Adrenal gland (tissue), 12 donors: ENCODE measurements around the gene PACS2. TPM values are rescaled to one million over a fixed set of nuclear protein-coding genes. Genes with fewer than 3 reads are reported as not detected.
A peak's percentile ranks its signal among the peaks of the same experiment; 100 is the strongest.

Source experiments
- DNase-seq, 7 donors: peaks; one replicate each; pipeline ENCODE4 v3.0.0-alpha.2; 2019 to 2020
- H3K27ac ChIP-seq, 5 donors: fragments of 200-600 bp; sonication (generic) in 4 of 5; 1 replicate in 3 of 5; 2 replicates in 2 of 5; pipeline versions ENCODE4 v1.5.1 to v1.8.0; 2016 to 2020; ENCODE audit warnings: mild to moderate bottlenecking in 1 of 5
- H3K27me3 ChIP-seq: fragments of 200-600 bp; 2 replicates; pipeline ENCODE4 v1.8.0; 2021
- H3K36me3 ChIP-seq, 2 donors: fragments of 200-600 bp; replicated peaks in 1 of 2; 1 replicate in 1 of 2; 2 replicates in 1 of 2; pipeline versions ENCODE4 v1.5.1 to v1.8.0; 2018 to 2022
- H3K4me1 ChIP-seq, 2 donors: fragments of 200-600 bp; replicated peaks in 1 of 2; 1 replicate in 1 of 2; 2 replicates in 1 of 2; pipeline versions ENCODE4 v1.5.1 to v1.8.0; 2018 to 2021
- H3K4me3 ChIP-seq, 4 donors: fragments of 200-600 bp; sonication (generic) in 3 of 4; one replicate each; pipeline ENCODE4 v1.5.1; 2016 to 2018
- H3K9me3 ChIP-seq, 3 donors: fragments of 200-600 bp; sonication (generic) in 1 of 3; replicated peaks in 1 of 3; 1 replicate in 2 of 3; 2 replicates in 1 of 3; pipeline versions ENCODE4 v1.5.1 to v1.8.0; 2016 to 2021
- CTCF ChIP-seq, 6 experiments: fragments of 450-650 bp in 4 of 6; fragments of 200-600 bp in 2 of 6; sonication (generic) in 1 of 6; IDR thresholded peaks; 1 replicate in 5 of 6; 2 replicates in 1 of 6; pipeline versions ENCODE4 v1.5.1 to v1.8.0; 2016 to 2021; ENCODE audit warnings: antibody characterized with exemption in 6 of 6, mild to moderate bottlenecking in 2 of 6, moderate library complexity in 1 of 6
- POLR2A ChIP-seq, 2 donors: fragments of 450-650 bp; IDR thresholded peaks; one replicate each; pipeline ENCODE4 v1.6.1; 2017; ENCODE audit warnings: antibody characterized with exemption in 2 of 2, mild to moderate bottlenecking in 2 of 2, moderate library complexity in 1 of 2
- WGBS, 4 donors: extraction: QIAGEN DNeasy Blood & Tissue Kit in 2 of 4; methylation state at CpG; one replicate each; pipeline versions ENCODE4 v1.1.5 to v1.1.7; 2013 to 2017; 5-methylcytosine and 5-hydroxymethylcytosine counted together
- intact Hi-C, 2 donors: fragments of 100-400 bp; cut with DNase I; formaldehyde crosslinking; loops; one replicate each; pipeline versions ENCODE4 v1.14.1 to v1.15.0; 2022 to 2023
- polyA plus RNA-seq, 3 donors: library from polyadenylated mRNA; stranded (reverse); fragments of 200-250 nt in 2 of 3; fragments of 350-450 nt in 1 of 3; fragmentation: Illumina TruSeq in 1 of 3; extraction: RNeasy Lipid Tissue Mini Kit (QIAGEN cat#74804) in 1 of 3; gene quantifications; one replicate each; pipeline ENCODE4 v1.2.3, GENCODE V29; 2013 to 2014
- total RNA-seq, 9 donors: library from RNA; depleted of rRNA in 4 of 9; stranded (reverse); fragments of >200 nt in 4 of 9; fragments of 120-200 nt in 1 of 9; fragmentation: NEBNext Ultra II Directional in 1 of 9; extraction: Animal tissue kit (Norgen Biotek cat#: 25700) in 1 of 9; gene quantifications; one replicate each; pipeline versions ENCODE4 v1.1.0 to v1.2.4, GENCODE V29; 2013 to 2023
- donor health status: healthy with polysubstance abuse.
- donor health status: Bipolar disorder and iron deficiency.
- donor health status: DM: yes; HTN: yes; CAD: no.
- donor health status: DM: no; HTN: no; CAD: no.
- donor health status: DM: no; HTN: no; CAD: no.
- donor health status: DM: yes; HTN: yes; CAD: no.

Gene PACS2
- total and polyA plus RNA-seq, 12 donors = 19.5 to 221 (median 81.1) TPM

- intact Hi-C loops = no loop called here
- H3K4me3 ChIP-seq = peak overlapping the region; percentile 17 to 87 (median 48)
- 25 to 64% (median 33%) methylated on average over 12 to 41 of the region's 41 CpGs for WGBS, 4 donors
- no peaks in the 10 kb centered on the region for H3K9me3 ChIP-seq
- no peaks in the 10 kb centered on the region for H3K27me3 ChIP-seq
- no peaks in the 10 kb centered on the region for H3K36me3 ChIP-seq
- DNase-seq = no peak
- TF ChIP-seq POLR2A (IDR thresholded peaks at IDR 0.05) = no peak
- TF ChIP-seq CTCF (IDR thresholded peaks at IDR 0.05) = no peak
- H3K27ac ChIP-seq = peak overlapping the region in 4 of 5 donors; percentile 53 to 88 (median 76)
- peaks cover 17 to 19% of the 10 kb centered on the region in 2 donors for H3K4me1 ChIP-seq
Measured at GRCh38 chr14:105398726-105399465, 84.3 kb downstream of the PACS2 start.

- 88 to 94% (median 89%) methylated on average over 2 to 8 of the region's 8 CpGs for WGBS, 4 donors
- H3K27ac ChIP-seq = no peak overlapping the region
- H3K4me1 ChIP-seq = peaks cover 17 to 19% of the 10 kb centered on the region in 2 donors
- H3K36me3 ChIP-seq = no peaks in the 10 kb centered on the region
- TF ChIP-seq CTCF (IDR thresholded peaks at IDR 0.05) (no peak), POLR2A (IDR thresholded peaks at IDR 0.05) (no peak)
- intact Hi-C loops = no loop called here
- no peaks in the 10 kb centered on the region for H3K27me3 ChIP-seq
- H3K4me3 ChIP-seq = peak overlapping the region in 1 of 4 donors; percentile 87
- DNase-seq = no peak
- no peaks in the 10 kb centered on the region for H3K9me3 ChIP-seq
Measured at GRCh38 chr14:105399466-105399775, 84.9 kb downstream of the PACS2 start.

- Histone ChIP-seq H3K27ac (no peak overlapping the region), H3K27me3 (no peaks in the 10 kb centered on the region), H3K4me1 (peaks cover 17 to 19% of the 10 kb centered on the region in 2 donors), H3K36me3 (no peaks in the 10 kb centered on the region), H3K9me3 (no peaks in the 10 kb centered on the region), H3K4me3 (no peak overlapping the region)
- intact Hi-C loops = no loop called here
- DNase-seq = no peak
- 95 to 100% (median 98%) methylated on average over 1 to 9 of the region's 9 CpGs for whole genome bisulfite sequencing, 4 donors
- no peak for TF ChIP-seq CTCF (IDR thresholded peaks at IDR 0.05)
- no peak for TF ChIP-seq POLR2A (IDR thresholded peaks at IDR 0.05)
Measured at GRCh38 chr14:105400016-105400415, 85.5 kb downstream of the PACS2 start.

DNA sequence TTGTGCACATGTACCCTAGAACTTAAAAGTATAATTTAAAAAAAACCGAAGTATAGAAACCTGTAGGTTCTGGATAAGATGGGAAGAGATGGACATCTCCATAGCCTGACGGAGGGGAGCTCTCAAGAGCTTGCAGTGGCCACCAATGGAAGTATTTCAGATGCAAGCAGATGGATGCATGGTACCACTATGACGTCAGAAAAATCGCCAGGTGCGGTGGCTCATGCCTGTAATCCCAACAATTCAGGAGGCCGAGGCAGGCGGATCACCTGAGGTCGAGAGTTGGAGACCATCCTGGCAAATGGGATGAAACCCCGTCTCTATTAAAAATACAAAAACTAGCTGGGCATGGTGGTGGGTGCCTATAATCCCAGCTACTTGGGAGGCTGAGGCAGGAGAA, 87.2 kb downstream of the PACS2 start:
- no peaks in the 10 kb centered on the region for H3K9me3 ChIP-seq
- H3K27ac ChIP-seq = no peak overlapping the region
- H3K4me3 ChIP-seq = no peak overlapping the region
- TF ChIP-seq POLR2A (IDR thresholded peaks at IDR 0.05) (no peak), CTCF (IDR thresholded peaks at IDR 0.05) (no peak)
- WGBS, 4 donors = 96 to 98% (median 97%) methylated on average over 9 of the region's 9 CpGs
- no peaks in the 10 kb centered on the region for H3K27me3 ChIP-seq
- intact Hi-C loops = no loop called here
- DNase-seq = no peak
- no peaks in the 10 kb centered on the region for H3K36me3 ChIP-seq
- H3K4me1 ChIP-seq = peaks cover 17 to 19% of the 10 kb centered on the region in 2 donors
